ENCODE data around the gene TSC22D1.

DNA sequence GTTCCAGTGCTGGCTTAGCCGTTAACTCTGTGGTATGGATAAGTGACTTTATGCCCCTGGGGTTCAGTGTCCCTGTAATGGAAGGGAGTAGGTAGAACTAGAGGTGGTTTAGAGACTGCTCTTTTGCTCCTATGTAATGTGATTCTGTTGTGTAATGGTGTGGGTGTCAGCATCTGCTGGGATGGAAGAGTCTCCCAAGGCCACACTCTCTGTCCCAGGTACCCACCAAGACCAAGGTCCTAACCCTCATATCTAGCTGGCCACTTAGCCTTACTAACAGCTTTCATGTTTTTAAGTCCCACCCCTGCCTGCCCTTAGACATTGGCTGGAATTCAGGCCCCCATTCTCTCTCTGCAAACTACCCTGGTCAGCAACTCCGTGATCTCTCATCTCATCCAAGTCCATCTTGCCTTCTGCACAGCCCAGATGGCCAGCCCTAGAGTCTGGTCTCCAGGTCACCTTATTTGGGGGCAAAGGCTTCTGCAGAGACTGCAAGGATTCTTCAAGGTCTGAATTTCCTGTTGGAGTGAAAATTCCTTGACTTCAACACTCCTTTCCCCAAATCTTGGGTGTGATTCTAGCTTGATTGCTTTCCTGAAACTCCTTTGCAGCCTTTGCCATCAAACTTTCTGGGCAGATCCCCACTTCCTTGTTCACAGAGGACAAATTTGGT is 154.1 kb downstream of the TSC22D1 start:
- TF ChIP-seq, protein P1, sequence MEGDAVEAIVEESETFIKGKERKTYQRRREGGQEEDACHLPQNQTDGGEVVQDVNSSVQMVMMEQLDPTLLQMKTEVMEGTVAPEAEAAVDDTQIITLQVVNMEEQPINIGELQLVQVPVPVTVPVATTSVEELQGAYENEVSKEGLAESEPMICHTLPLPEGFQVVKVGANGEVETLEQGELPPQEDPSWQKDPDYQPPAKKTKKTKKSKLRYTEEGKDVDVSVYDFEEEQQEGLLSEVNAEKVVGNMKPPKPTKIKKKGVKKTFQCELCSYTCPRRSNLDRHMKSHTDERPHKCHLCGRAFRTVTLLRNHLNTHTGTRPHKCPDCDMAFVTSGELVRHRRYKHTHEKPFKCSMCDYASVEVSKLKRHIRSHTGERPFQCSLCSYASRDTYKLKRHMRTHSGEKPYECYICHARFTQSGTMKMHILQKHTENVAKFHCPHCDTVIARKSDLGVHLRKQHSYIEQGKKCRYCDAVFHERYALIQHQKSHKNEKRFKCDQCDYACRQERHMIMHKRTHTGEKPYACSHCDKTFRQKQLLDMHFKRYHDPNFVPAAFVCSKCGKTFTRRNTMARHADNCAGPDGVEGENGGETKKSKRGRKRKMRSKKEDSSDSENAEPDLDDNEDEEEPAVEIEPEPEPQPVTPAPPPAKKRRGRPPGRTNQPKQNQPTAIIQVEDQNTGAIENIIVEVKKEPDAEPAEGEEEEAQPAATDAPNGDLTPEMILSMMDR (IDR thresholded peaks at IDR 0.05; ENCODE audit: insufficient read depth, low read length, poor library complexity, severe bottlenecking), result no peak
- TF ChIP-seq EZH2phosphoT487 (conservative IDR thresholded peaks at IDR 0.05; ENCODE audit: low read length), result no peak

All from SU-DHL-6 (cell line).